ENCODE data around the gene ADCY10. TPM values are rescaled to one million over a fixed set of nuclear protein-coding genes. Genes with fewer than 3 reads are reported as not detected.

Gene ADCY10
- total RNA-seq, 1 experiment from 2014 or later, result 0.20 TPM

DNA sequence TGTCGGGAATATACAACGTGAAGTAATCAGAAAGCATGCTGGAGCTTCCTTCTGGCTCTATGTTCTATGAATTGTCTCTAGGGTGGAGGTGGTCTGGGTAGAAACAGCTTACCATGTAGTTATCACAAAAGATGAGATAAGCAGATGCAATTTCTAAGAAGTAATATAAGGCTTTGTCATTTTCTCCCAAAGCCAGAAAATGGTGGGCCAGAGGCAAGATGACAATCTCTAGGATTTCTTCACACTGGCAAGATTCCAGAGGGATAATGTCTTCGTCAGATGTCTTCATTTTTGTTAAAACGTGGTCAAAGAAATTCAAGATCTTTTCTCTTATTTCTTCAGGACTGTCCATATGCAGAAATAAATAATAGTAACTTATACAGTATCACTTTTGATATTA is 77.7 kb downstream of the ADCY10 start:
- Histone ChIP-seq H3K27me3 (ENCODE audit: insufficient read depth, low read length) (no peaks in the 10 kb centered on the region), H3K79me1 (ENCODE audit: insufficient read depth, low read depth, low read length, poor library complexity, severe bottlenecking) (no peaks in the 10 kb centered on the region), H3K79me2 (ENCODE audit: insufficient read depth, low read length) (no peaks in the 10 kb centered on the region), H3K4ac (ENCODE audit: low read depth, low read length) (no peak overlapping the region), H2AFZ (ENCODE audit: low read length) (no peak overlapping the region), H2AK5ac (ENCODE audit: insufficient read length, low read length) (no peak overlapping the region), H2BK12ac (ENCODE audit: insufficient read length, low read depth, low read length) (no peak overlapping the region), H3K9ac (ENCODE audit: extremely low read depth, insufficient read length, low read length) (no peak overlapping the region), H4K20me1 (ENCODE audit: control insufficient read depth, insufficient read depth, insufficient read length) (no peaks in the 10 kb centered on the region), H3K23ac (ENCODE audit: insufficient read length, low read depth, low read length) (no peak overlapping the region), H4K5ac (ENCODE audit: insufficient read length, low read depth, low read length) (no peak overlapping the region), H2BK5ac (ENCODE audit: insufficient read length, low read length) (no peak overlapping the region), H3K27ac (ENCODE audit: insufficient read length, low read depth, low read length) (no peak overlapping the region), H2BK15ac (ENCODE audit: low read depth, low read length) (no peak overlapping the region), H2BK120ac (ENCODE audit: low read depth, low read length, poor library complexity, severe bottlenecking) (no peak overlapping the region), H4K8ac (replicated peaks; ENCODE audit: insufficient read length, low read depth, low read length) (no peak overlapping the region), H3K4me2 (ENCODE audit: insufficient read depth, insufficient read length, low read length) (no peak overlapping the region), H3K23me2 (ENCODE audit: insufficient read length, low read depth, low read length, poor library complexity, severe bottlenecking) (no peaks in the 10 kb centered on the region), H3K18ac (ENCODE audit: insufficient read length, low read depth, low read length) (no peak overlapping the region), H4K91ac (ENCODE audit: insufficient read length, low read depth, low read length) (no peak overlapping the region), H3K56ac (ENCODE audit: insufficient read length, low read depth, low read length) (no peak overlapping the region), H3T11ph (ENCODE audit: low read length) (no peak overlapping the region), H3K4me1 (ENCODE audit: insufficient read depth, low read length) (peaks cover 4% of the 10 kb centered on the region; the same call in 1 of the 2 replicates), H3K9me3 (ENCODE audit: control insufficient read depth, low read depth, low read length) (no peaks in the 10 kb centered on the region), H3K14ac (ENCODE audit: insufficient read depth, low read length) (no peak overlapping the region), H2BK20ac (ENCODE audit: low read depth, low read length, poor library complexity, severe bottlenecking) (no peak overlapping the region)
- peaks cover 2 to 3% of the 10 kb centered on the region in 2 experiments; a peak in 3 of 4 replicates for H3K4me1 Mint-ChIP-seq
- no peaks in the 10 kb centered on the region for H3K36me3 Mint-ChIP-seq (ENCODE audit: insufficient read depth in 1 of 3, low read depth in 3 of 3)
- H3K27ac Mint-ChIP-seq, result no peak overlapping the region
- DNase-seq, result no peak
- no peak overlapping the region for H3K4me3 Mint-ChIP-seq
- H3K27me3 Mint-ChIP-seq (ENCODE audit: low read depth), result no peaks in the 10 kb centered on the region
- TF ChIP-seq, protein P1, sequence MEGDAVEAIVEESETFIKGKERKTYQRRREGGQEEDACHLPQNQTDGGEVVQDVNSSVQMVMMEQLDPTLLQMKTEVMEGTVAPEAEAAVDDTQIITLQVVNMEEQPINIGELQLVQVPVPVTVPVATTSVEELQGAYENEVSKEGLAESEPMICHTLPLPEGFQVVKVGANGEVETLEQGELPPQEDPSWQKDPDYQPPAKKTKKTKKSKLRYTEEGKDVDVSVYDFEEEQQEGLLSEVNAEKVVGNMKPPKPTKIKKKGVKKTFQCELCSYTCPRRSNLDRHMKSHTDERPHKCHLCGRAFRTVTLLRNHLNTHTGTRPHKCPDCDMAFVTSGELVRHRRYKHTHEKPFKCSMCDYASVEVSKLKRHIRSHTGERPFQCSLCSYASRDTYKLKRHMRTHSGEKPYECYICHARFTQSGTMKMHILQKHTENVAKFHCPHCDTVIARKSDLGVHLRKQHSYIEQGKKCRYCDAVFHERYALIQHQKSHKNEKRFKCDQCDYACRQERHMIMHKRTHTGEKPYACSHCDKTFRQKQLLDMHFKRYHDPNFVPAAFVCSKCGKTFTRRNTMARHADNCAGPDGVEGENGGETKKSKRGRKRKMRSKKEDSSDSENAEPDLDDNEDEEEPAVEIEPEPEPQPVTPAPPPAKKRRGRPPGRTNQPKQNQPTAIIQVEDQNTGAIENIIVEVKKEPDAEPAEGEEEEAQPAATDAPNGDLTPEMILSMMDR (conservative IDR thresholded peaks at IDR 0.05), result no peak
- no CpG with 5 or more reads among the region's 4 CpGs for WGBS (ENCODE audit: extremely low coverage, insufficient read length, low lambda C conversion rate)
- H3K9me3 Mint-ChIP-seq, result no peaks in the 10 kb centered on the region

Data from H9 (cell line).